Stimulated activated CD4-positive, alpha-beta T cell treated with anti-CD3 and anti-CD28 coated beads, Interleukin-4, amount 100 ng/mL, for 4 hours (primary cell): Measurements from ENCODE around the gene FGFR2.

Experiments
- DNase-seq, 2 experiments: peaks; one replicate each; pipeline ENCODE4 v3.0.0-alpha.2; 2020

The FGFR2 gene

DNA sequence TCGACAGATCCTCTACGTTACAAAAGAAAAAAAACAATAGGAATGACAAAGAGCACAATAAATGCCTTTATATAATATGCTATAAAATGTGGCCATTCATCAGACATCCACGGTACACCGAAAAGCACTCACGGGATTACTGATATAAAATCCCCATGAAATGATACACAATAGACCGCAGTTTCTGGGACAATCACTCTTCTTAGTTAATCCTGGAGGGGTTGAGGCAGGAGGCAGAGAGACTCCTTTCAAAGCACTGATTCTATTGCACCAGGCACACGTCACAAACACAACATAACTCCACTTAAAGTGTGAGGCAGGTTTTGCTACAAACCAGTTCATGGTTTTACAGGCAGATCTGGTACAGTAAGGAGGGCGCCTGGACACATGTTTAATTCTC is 113.8 kb downstream of the FGFR2 start:
- DNase-seq: no peak

DNA sequence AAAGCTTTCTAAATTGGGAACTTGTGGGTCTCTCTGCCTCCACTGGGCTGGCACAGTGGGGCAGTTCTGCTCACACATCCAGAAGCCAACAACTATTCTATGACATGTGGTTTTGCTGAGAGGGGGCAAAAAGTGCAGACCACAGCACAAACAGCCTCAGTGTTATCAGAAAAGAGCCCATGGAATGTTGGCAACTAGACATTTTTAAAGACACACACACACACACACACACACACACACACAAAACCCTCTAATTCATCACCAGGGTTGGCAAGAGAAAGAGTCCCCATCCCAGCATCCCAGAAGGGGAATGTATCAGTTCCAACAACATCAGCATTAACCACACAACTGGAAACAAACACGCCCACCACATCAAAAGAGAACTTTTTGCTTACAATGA is 117.1 kb downstream of the FGFR2 start:
- no peak for DNase-seq

DNA sequence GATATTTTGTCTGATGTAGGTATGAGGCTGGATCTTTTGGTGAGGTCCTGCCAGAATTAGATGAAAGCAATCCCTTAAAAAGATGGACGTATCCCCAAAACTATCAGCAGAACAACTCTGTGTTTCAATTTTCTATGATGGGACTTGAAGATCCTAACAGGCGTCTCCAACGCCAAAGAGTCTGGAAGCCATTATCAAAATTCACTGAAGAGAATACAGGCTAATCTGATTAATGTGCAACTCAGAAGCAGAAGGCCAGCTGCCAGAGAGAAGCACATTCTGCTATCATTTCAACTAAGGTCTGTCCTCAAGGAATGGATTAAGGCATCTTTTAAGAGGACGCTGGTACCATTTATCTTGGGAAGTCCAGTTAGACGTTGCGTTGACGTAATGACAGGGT is 119.7 kb downstream of the FGFR2 start:
- no peak for DNase-seq

DNA sequence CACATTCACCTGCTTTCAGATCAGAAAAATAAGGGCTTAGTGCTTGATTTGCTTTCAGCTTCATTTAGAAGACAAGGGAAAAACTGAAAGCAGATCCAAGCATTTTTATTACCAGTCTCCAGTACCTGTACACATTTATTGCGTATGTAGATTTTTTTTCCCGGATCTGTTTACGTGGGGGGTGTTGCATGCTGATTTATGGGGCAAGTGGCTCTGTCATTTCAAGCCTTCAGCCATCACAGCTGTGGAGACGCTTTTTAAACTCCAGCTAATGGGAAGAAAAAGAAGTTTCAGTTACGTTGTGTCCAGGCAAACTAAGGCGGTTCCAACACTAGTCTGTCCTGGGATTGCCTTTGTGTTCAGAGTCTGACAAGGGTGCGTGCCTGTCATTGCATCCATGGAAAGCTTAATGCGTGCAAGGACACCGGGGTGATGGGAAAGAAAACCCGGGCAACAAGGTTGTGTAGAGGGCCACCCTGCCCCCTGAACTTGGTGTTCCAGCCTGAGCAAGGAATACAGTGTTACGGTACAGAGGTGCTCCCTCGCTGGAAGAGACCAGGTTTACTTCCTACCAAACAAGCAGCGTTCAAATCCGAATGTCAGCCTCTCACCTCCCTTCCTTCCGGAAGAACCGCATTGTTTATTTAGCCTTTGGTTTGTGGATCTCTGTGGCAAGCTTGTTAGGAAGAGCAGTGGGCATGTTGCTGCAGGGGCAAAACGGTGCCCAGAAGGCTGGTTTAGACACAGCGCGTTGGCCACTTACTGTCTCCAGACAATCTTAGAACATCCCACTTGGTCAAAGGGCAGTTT is 128.2 kb downstream of the FGFR2 start:
- no peak for DNase-seq

DNA sequence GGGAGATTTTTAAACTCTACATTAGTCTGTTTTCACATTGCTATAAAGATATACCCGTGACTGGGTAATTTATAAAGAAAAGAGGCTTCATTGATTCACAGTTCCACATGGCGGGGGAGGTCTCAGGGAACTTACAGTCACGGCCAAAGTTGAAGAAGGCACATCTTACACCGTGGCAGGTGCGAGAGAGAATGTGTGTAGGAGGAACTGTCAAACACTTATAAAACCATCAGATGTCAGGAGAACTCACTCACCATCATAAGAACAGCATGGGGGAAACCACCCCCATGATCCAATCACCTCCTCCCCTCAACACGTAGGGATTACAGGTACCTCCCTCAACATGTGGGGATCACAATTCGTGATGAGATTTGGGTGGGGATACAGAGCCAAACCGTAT is 129.5 kb downstream of the FGFR2 start:
- no peak for DNase-seq

DNA sequence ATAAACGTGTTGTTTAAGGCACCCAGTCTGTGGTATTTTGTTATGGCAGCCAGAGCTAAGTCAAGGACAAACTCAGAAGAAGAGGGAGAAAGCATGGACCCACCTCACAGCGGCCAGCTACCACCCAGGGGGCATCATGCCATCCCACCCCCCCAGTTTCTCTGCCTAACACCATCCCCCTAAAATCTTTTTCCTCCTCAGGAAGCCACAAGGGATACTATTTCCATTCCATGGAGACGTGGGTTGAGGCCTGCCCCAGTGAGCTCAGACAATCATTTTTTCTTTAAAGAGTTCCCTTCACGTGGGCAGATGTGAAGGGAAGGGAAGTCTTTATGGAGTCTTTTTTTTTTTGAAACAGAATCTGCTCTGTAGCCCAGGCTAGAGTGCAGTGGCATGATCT is 131.8 kb downstream of the FGFR2 start:
- DNase-seq: no peak

DNA sequence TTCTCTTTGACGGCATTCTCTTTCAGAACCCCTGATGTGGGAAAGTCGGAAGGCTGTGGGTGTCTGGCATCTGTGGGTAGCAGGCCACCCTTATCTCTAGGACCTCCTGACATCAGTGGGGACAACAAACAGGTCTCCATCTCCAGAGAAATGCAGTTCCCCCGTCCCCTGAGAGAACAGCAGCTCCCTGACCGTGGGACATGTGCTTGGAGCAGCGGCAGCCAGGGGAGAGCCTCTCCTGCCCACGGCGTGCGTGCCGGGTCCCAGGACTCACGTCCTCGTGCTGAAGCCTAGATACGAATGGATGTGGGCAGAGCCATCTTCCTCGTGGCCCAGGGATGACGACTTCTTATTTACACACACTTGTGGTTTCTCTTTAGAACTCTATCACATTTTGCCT is 133.0 kb downstream of the FGFR2 start:
- DNase-seq: no peak

DNA sequence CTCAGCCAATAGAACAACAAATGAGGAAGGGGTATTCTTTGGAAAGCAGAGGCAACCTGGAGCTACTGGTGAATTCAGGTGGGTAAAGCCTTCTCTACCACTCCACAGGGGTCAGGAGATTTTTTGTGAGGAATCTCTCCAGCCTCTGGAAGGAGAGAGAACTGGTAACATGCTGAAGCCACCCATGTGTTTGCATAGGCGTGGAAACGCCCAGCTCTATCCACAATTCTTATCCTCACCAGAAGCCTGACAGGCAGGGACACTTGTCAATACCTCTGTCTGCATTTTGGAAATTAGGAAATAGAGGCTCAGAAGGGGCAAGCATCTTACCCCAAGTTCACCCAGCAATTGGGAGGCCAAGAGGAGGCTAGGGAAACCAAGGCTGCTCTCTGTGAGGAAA is 133.7 kb downstream of the FGFR2 start:
- DNase-seq: no peak

DNA sequence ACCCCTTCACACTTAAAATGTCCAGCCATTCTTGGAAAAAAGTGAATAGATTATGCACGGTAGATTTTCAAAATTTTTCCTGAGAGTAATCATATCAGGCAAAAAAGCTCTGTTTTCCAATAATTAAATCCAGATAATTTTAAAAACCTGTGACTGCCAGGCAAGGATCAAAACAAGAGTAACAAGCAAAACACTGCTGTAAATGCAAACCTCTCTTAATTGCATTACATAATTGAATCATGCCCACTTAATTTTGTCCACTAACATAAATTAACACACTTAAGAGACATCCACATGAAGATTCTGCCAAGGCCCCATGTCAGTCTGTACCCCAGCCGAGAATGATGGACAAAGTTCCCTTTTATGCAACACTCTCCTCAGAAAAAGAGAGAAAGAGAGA is 135.3 kb downstream of the FGFR2 start:
- DNase-seq: no peak

DNA sequence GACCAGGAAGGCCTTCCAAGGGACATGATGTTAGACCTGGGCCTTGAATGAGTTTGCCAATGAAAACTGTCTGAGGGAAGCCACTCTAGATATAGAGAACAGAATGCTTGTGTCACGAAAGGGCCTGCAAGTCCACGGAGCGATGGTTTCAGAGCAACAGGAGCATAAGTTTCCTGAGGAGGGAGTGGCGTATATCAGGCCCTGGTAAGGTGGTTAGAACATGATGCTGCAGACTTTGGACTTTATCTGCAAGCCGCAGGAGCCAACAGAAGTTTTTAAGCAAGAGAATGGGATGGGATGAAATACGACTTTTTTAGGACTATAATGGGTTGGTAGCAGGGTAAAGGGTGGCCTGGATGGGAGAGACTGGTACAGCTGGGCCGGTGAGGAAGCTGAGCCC is 136.0 kb downstream of the FGFR2 start:
- no peak for DNase-seq

DNA sequence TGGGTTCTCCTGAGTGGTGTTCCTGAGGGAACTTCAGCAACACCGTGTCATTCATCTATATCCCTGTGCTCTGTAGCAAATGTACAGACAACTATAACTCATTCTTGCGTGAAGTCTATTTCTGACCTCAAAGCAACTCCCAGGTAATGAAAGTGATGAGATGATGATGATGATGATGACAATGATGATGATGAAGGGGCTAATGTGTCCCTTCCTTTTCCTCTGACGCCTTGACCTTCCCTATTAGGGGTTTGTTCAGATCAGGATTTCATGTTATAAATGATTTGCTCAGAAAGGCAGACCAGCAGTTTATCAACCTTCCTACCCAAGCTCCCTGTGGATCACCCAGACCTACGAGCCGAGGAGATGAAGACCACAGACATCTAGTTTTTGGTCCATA is 136.9 kb downstream of the FGFR2 start:
- DNase-seq: no peak

DNA sequence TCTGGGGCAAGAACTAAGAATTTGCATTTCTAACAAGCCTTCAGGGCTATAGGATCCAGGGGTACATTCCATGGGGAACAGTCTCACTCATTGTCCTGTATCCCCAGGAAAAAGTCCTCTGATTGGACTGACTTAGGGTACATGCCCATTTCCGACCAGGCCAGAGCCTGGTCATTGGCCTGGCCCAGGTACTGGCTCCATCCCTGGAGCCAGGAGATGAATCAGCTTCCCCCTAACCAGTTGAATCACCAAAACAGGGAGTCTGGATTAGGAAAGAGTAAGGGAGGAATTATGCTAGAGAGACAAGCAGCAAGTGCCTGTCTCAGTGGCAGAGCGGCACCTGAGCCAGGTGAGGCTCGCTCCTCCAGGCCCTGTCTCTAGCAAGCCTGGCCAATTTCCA is 137.5 kb downstream of the FGFR2 start:
- no peak for DNase-seq

DNA sequence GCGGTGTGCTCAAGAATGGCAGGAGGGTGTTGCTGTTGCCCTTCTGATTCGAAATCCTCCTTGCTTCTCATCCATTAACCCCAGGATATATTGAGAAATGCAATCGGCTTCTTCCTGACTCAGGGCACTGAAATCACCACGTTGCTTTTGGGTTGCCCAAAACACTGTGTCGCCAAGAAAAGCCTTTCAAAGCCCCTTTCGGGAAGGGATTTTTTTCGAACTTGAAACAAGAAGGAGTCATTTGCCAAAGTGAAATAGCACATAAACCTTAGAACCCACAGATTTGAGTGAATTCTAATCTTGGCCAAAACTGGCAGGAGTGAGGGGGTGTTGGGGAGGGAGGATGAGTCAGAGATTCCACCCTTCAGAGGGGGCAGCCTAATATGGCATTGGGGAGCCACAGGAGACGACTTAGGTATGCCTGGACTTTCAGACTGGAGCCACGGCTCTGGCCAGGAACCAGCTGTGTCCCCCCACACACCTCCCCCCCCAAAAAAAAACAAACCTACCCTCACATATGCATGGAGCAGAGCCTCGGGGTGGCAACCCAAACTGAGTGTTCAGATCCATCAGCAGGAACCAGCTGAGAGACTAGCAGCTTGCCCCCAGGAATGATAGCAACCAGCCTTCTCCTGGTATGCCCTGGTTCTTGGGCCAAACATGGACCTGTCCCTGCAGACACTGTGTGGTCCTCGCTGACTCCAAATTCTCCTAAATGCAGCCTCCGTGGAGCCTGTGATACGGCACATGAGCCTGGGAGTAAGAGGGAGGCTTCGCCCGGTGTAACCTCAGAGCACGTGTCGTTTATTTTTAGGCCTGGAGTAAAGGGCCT is 138.4 kb downstream of the FGFR2 start:
- no peak for DNase-seq

DNA sequence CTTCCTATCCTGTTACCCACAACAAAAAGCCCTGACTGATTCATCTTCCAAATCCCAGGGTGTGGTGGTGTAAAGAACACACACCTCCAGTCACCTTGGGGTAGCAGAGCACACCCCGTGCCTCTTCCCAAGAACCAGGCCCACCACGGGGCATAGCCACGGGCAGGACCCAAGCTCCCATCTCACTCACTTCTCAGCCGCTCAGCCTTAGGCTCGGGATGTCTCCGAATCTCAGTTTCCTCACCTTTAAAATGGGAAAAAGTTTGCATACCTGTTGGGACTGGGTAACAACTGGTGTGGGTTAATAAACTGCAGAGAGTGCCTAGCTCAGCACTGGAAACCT is 139.0 kb downstream of the FGFR2 start:
- DNase-seq: no peak

DNA sequence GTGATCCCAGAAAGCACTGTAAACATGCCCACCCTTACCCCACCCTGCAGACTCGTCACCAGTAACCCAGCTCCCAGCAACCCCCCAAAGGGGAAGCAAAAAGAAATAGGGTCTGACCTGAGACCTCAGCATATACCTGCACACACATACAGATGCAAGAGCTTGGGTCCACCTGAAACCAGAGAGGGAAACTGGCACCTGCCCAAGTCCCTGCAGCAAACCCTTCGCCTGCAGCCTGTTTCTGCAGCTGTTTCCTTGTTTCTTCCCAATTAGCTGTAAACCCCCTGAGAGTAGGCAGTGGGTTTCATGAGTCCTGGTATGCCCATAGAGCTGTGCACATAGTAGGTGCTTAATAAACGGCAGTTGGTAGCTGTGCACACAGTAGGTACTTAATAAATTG is 140.5 kb downstream of the FGFR2 start:
- no peak for DNase-seq

DNA sequence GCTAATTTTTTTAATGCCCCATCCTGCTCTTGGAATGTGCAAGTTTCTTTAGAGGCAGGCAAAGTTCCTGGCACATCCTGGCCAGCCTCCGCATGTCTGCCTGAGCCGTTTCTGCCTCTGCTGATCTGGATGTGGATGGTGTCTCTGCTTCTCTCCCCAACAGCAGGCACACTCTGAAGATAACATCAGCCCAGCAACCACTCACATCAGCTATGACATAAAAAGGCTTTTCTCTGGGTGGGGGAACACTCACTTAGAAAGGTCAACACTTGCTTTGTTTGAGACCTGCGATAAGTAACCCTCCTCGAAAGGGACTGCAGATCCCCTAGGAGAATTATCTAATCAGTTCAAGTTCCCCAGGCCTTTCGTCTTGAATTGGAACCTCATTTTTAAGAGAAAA is 142.9 kb downstream of the FGFR2 start:
- DNase-seq: no peak

DNA sequence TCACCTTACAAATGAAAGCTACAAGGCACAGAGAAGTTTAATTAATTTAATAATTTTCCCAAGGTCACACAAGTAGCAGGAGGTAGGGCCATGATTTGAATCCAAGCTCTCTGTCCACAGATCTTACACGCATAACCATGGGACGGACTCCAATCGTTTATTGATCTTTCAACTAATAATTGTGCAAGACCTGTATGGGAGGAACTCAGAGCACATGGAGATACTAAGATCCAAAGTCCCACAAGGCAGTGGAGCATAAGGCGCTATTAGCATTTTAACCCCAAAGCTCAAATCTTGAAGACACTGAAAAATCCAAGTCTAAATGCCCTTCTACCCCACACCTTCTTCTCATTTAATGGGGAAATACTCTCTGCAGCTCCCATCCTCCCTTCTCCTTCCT is 143.5 kb downstream of the FGFR2 start:
- DNase-seq: no peak

DNA sequence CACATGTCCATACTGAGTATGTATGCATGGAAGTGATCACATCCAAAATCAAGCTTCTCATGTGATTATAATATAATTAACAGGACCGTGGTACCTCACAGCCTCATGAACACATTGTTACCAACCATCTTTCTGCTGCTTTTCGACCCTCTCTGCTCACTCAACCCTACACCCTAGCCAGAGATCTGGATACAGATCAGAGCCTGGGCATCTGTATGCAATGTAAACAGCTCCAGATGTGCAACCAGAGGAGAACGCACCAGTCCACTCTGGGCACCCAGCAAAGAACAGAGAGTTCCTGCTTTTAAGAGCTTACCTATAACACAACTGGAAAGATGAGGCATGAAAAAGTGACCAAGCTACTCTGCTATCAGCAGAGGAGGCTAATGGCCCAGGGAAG is 145.1 kb downstream of the FGFR2 start:
- DNase-seq: no peak

DNA sequence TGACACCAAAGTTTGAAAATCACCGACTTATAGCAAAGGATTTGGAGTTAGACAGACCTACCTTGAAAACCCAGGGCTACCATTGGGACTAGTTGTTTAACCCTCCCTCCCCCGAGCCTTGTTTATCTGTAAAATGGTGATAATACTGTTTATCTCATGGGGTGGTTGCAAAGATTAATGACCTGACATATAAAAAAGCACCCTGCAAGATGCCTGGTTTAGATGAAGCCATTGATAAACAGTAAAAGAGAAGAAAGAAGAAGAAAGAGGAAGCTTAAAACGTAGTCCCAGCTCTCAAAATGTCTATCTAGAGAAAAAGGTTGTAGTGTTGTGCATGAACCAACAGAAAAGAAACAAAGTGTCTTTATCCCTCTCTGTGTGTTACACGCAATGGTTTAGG is 145.7 kb downstream of the FGFR2 start:
- no peak for DNase-seq

DNA sequence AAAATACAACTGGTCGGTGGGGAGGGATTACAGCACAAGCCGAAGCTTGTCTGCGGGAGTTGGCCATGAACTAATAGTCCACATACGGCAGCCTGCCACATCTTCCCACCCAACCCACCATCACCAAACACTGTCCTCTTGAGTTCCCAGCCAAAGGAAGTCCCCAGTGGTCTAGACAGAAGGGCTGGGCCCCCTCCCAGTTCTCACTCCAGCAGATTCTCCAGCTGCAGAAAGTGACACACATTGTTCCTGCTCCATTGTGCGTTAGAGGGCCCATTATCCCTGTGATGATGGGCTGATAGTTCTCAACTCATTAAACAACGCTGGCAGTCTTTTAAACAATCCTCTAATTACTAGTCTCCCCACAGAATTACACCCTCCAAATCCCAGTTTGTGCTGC is 148.0 kb downstream of the FGFR2 start:
- no peak for DNase-seq

DNA sequence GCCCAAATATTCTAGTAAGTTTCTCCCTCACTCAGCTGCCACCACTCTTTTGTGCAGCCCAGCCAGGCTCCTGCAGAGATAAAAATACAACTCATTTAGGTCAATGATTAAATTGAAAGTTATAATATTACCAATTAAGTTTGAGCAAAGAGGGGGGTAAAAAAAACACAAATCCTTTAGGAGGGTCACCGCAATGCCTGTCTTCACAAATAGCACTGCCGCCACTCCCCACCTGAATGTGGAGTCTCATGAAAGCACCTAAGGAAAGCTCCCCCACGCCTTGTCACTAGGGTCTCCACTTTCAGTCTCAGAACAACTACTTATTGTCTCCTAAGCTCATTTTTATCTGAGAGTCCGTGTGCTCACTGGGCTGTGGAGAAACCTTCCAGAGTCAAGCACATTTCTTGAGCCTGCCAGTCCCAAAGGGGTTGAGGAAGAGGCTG is 148.7 kb downstream of the FGFR2 start:
- no peak for DNase-seq

DNA sequence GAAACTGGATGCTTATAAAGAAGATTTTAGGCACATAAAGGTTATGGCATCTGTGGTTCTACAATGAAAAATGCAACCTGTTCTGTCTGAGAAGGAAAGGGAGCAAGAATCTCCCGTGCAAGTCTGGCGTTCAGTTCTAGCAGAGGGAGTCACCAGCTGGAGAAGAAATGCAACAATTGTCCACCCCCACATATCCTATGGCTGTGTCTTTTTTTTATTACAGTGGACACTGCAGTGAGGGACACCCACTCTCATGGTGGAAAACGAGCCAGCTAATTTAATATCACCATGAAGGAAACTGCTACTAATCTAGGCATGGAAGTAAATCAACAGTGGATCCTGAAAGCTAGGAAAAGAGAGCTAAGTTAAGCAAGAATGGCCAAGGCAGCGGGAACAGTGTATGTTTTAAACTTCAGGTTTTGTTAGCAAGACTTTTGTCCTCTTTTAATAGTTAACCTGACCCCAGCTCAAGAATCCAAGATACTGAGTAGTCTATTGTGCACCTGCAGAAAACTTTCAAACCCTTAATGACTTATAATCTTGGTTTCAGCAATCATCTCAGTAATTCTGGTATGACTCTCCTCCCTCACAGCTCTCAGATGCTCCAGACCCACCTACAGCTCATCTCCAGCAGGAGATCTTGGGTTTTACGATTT is 149.3 kb downstream of the FGFR2 start:
- no peak for DNase-seq

DNA sequence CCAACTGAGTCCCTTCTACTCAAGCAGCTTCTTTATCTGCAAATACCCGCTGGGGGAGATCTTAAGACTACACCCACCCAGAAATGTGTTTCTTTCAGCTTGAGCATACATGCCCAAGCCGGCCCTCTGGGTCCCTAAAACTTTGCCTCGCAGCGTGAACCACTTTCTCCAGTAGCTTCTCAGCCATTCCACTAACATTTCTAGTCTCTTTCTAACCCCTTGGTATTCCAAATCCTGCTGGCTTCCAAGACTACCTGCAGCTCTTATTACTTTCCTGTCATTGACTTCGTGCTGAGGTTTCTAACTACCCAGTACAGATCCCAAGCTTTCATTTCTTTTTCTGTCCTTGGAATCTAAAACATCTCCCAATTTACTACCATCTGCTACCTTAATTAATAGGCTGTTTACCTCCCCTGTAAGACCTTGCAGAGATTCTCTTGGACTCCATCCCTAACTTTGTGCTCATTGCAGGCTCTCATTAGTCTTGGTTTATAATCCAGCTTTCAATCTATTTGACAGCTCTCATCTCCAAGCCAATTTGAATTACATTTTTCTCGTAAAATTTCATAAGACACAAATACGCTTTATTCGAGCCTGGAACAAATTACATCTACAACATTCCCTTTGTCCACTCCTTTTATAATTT is 153.6 kb downstream of the FGFR2 start:
- DNase-seq: no peak
